Activated CD8-positive, alpha-beta memory T cell treated with anti-CD3 and anti-CD28 coated beads, Interleukin-2, amount 50 U/mL, for 24 hours (primary cell): Measurements from ENCODE around the gene TMEM151B.

Experiments used
- DNase-seq: peaks from one replicate; pipeline ENCODE4 v3.0.0-alpha.2; 2020; ENCODE audit errors: extremely low read depth

Gene TMEM151B

DNA sequence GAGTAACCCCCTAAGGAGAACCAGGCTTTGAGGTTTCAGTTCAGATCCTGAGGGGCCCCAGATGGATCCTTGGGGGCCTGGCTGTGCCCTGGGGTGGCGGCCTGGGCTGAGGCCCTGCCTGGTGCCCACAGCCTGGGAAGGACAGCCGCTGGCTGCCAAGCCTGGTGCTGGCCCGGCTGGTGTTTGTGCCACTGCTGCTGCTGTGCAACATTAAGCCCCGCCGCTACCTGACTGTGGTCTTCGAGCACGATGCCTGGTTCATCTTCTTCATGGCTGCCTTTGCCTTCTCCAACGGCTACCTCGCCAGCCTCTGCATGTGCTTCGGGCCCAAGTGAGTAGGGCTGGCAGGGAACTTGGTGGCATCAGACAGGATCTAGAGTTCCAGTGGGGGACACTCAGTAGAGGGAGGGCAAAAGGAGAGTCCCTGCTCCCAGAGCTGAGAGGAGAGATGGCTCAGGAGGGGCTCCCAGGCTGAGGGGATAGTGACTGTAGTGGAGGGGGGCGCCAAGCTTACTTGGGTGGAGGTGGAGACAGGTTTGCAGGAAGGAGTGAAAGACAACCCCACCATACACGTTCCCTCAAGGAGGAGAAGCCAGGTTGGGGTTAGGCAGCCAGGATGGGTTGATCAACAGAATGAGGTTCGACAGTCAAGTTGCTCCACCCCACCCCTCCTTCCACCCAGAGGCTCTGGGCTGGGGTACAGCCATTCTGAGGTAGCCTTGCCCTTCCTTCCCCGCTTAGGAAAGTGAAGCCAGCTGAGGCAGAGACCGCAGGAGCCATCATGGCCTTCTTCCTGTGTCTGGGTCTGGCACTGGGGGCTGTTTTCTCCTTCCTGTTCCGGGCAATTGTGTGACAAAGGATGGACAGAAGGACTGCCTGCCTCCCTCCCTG, 37.3 kb upstream of the TMEM151B start:
- no peak for DNase-seq

DNA sequence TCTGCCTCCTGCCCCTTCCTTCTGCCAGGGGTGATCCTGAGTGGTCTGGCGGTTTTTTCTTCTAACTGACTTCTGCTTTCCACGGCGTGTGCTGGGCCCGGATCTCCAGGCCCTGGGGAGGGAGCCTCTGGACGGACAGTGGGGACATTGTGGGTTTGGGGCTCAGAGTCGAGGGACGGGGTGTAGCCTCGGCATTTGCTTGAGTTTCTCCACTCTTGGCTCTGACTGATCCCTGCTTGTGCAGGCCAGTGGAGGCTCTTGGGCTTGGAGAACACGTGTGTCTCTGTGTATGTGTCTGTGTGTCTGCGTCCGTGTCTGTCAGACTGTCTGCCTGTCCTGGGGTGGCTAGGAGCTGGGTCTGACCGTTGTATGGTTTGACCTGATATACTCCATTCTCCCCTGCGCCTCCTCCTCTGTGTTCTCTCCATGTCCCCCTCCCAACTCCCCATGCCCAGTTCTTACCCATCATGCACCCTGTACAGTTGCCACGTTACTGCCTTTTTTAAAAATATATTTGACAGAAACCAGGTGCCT, 36.6 kb upstream of the TMEM151B start:
- no peak for DNase-seq

DNA sequence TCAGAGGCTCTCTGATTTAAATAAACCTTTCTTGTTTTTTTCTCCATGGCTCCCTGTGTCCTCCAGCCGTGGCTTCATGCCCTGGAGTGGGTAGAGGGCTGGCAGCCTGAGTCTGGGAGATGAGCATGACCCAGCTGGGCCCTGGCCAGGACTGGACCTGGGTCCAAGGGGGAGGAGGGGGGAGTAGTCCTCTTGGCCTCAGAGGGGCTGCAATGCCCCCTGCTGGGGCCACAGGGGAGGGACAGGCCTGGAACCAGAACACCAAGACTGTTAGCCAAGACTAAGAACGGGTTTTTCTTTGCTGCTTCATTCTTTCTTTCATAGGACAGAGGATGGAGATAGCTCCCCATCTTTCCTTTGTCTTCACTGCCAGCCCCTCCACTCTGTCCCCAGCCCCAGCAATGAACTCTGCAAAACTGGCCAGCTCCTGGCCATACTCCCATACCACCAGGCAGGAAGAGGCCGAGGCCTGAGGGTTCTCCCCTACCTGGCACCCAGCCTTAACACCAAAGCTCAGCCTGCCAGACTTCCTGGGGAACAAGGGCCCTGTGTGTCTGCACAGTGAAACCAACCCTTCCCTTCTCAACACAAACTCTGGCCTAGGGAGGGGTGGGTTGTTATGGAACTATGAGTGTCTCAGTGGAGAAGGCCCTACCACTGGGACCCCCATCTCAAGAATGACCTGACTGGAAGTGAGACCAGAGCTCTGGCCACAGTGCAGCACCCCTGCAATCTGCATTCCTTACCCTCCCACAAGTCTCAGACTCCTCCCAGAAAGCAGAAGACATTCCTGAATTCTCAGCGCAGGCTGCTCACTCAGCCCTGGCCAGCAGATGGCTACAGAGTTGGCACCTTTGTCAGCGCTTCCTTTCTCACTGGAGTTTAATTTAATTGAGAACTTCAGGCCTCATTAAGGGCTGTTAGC, 35.9 kb upstream of the TMEM151B start:
- no peak for DNase-seq

DNA sequence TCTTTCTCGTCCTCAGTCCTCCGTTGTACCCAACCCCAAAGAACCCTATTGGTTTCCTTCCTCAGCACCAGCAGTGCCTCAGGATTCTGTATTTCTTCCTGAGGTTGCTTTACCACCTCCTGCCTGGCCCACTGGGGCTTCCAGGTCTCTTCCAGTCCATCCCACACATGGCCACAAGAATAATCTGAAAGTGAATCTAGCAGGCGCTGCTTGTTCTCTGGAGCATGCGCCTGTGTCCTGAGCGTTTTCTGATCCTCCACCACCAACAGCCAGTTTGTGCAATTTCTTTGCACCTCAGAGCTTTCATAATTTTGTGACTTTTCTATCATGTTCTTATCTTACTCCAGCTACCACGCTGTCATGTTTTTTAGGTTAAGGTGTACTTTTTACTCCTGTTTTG, 35.0 kb upstream of the TMEM151B start:
- DNase-seq = no peak

DNA sequence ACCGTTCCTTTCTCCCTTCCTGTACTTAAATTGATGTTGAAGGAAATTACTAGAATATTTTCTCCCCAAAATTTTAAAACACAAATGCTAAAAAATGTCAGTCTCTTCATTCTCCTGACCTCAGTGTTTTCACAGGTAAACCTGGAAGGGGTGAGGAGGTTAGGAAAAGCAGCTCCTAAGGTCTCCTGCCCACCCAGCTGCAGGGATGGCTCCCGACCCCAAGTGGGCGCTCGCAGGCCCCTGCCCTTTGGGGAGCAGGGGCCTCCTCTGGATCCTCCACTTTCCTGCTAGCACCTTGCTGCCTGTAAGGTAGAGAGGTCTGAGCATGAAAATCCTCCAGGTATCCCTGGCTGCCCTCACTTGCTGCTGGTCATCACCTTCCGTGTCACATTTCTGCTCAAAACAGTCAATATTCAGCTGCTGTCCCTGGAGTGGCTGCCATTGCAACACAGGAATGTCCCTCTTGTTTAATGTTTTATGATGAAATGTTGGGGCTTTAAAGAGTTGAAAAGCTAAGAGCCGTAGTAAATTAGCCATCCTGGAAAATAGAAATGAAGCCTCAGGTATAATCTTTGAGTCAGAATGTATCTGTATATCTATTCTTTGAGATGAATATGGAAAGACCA, 34.2 kb upstream of the TMEM151B start:
- DNase-seq = no peak

DNA sequence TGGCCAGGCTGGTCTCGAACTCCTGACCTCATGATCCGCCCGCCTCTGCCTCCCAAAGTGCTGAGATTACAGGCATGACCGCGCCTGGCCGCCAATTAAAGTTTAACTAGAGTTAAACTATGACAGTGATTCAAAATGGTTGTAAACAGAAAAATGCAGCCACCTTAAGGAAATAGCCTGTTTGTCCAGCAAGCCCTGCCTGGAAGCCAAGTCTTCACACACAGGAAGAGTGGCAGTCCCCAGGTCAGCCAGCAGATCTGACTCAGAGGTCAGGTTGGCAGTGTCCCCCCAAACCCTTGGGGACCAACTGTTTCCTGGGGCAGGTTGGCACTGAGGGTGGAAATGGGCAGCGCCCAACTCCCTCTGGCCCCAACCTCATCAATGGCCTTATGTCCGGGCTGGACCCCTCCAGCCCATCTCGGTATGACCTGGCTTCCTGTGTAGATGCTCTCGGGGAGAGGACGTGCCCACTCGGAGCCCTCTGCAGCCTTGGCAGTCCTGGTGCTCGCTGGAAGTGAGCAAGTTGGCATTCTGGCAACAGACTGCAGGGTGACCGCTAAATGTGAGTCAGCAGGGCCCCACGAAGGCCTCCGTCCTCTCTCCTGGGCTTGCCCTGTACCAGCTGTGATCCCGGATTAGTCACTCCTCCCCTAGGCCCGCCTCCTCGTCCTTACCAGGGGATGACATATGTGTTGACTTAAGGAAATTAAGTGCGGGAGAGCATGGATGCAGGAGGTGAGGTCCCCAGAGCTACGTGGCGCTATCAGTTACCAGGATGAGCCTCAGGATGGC, 33.0 kb upstream of the TMEM151B start:
- DNase-seq = peak; percentile 49

GRCh38 chr6:44237813-44238433, 32.3 kb upstream of the TMEM151B start:
- DNase-seq = peak; percentile 61

DNA sequence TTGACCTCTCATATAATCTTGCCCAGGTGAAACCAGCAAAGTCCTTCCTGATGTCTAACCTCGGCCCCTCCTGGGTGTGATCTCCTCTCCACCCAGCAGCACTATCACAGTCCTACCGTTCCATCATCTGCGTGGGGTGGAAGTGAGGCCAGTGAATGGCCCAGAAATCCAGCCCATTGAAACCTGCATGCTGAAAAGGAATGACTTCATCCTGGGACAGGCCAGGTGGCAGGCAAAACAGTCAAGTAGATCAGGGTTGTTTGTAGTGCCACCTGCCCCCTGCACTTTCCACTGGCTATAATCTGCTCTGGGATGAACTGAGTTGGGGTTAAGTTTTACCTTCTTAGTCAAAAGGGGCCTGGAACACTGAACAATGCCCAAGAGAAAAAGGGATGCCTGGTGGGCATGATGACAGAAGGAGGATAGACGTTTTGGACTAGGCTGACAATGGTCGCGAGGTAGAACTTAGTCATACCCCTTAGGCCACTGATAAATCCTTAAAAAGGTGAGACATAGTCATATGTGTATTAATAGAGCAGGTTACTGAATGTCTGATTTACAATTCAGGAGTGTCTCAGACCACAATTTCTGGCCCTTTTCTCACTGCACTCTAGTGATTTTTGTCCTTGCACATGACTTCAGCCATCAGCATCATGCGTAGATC, 31.4 kb upstream of the TMEM151B start:
- DNase-seq = no peak

DNA sequence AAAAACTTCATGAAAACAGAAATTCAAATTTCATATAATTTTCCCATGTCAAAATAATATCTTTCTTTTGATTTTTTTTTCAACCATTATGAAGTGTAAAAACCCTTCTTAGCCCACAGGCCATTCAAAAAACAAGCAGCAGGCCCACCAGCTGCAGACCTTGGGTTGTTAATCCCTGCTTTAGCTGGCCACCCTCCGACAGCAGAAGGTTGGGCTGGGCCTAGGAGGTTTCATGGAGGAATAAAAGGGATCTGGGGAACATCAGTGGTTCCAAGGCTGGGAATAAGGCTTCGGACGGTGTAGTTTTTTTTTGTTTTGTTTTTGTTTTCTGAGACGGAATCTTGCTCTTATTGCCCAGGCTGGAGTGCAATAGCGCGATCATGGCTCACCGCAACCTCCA, 26.9 kb upstream of the TMEM151B start:
- no peak for DNase-seq

DNA sequence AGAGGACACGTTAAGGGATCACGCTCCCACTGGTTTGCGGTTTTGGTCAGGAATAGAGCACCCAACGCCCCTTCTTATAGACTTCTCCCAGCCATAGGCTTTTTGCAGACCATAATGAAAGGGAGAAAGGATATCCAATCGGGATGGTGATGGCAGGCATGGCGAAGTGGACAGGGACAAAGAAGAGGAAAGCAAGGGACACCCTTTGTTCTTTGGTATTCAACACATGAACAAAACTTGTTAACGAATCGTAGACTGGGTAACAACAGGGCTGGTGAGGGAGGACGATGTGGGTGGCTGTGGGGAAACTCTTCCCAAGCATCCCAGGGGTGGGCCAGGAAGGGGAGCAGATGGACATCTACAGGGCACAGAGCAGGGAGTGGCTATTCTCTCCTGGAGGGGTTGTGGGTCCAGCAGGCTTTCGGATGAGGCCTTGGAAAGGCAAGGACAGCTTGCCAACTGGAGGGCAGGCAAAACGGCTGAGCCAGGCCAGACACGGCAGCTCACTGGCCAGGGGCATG, 24.8 kb upstream of the TMEM151B start:
- no peak for DNase-seq

DNA sequence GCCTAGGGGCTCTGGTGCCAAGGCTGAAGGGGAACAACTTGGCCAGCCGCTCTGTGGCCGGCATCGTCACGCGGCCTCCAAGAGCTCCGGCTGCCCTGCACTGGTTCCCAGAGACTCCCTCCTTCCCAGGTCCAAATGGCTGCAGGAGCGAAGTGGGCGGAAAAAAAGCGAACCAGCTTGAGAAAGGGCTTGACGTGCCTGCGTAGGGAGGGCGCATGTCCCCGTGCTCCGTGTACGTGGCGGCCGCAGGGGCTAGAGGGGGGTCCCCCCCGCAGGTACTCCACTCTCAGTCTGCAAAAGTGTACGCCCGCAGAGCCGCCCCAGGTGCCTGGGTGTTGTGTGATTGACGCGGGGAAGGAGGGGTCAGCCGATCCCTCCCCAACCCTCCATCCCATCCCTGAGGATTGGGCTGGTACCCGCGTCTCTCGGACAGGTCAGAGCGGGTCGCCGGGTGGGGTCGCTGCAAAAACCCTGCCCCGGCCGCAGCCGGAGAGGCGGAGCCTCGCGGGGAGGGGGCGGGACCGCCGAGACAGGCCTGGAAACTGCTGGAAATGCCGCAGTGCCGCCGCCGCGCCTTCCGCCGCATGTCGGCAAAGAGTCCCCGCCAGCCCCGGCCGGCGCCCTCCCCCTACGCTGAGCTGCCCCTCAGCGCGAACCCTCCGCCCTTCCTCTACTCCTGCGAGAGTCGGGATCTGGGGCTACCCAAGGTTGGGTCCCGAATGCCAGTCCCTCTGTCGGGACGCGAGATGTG, 24.2 kb upstream of the TMEM151B start:
- DNase-seq = peak; percentile 69

- peak; percentile 95 for DNase-seq
Measured at GRCh38 chr6:44246663-44247337, 23.4 kb upstream of the TMEM151B start, which contains the start of gene HSP90AB1. TSS of gene HSP90AB1 (plus strand) at chr6:44247101. CDS start at chr6:44248630, 1,529 bp downstream.

- DNase-seq = peak; percentile 78
Measured at GRCh38 chr6:44247338-44248302, 22.6 kb upstream of the TMEM151B start.

- no peak for DNase-seq
Measured at GRCh38 chr6:44248579-44248978, 21.7 kb upstream of the TMEM151B start.

DNA sequence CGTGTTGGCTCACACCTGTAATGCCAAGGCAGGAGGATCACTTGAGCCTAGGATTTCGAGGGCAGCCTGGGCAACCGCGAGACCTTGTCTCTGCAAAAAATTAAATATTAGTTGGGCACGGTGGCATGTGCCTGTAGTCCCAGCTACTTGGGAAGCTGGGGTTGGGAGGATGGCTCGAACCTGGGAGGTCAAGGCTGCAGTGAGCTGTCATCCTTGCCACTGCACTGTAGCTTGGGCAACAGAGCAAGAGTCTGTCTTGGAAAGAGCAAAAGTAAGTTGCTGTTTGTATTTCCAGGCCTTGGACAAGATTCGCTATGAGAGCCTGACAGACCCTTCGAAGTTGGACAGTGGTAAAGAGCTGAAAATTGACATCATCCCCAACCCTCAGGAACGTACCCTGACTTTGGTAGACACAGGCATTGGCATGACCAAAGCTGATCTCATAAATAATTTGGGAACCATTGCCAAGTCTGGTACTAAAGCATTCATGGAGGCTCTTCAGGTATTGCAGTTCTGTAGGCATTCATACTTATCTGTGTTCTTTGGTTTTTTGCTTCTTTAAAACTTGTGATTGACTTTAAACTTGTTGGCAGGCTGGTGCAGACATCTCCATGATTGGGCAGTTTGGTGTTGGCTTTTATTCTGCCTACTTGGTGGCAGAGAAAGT, 21.0 kb upstream of the TMEM151B start:
- DNase-seq = no peak

GRCh38 chr6:44250067-44250717, 20.1 kb upstream of the TMEM151B start:
- DNase-seq = no peak
